GM12891 (cell line): ENCODE results near the gene EML4.

Experiments
- PAX5 ChIP-seq: IDR thresholded peaks from 2 replicates; pipeline ENCODE4 v1.6.1; 2011; ENCODE audit warnings: low read length, moderate library complexity, mild to moderate bottlenecking; ENCODE audit not compliant: insufficient read depth, severe bottlenecking
- POLR2A ChIP-seq: IDR thresholded peaks from 2 replicates; pipeline ENCODE4 v1.6.1; 2011; ENCODE audit warnings: low read depth, low read length, control low read depth
- POLR2AphosphoS5 ChIP-seq: IDR thresholded peaks from 2 replicates; pipeline ENCODE4 v1.6.1; 2011; ENCODE audit warnings: low read depth, low read length, control low read depth
- SPI1 ChIP-seq: IDR thresholded peaks from 2 replicates; pipeline ENCODE4 v1.6.1; 2011; ENCODE audit warnings: low read depth, low read length, control low read depth
- TAF1 ChIP-seq: IDR thresholded peaks from 2 replicates; pipeline ENCODE4 v1.6.1; 2011; ENCODE audit warnings: low read depth, low read length, control low read depth

DNA sequence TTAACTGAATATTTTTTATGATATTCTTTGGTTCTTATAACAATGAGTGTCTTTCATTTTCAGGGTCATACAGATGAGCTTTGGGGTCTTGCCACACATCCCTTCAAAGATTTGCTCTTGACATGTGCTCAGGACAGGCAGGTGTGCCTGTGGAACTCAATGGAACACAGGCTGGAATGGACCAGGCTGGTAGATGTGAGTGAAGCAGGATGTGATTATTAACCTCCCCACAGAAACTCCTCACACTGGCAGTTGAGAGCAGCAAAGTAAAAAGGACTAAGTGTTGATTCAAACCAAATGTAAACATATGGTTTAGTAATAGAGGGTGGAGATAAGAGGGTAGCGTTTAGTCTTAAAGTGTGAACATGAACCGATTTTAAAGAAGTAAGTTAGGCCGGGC, 134.1 kb downstream of the EML4 start:
- no peak for TF ChIP-seq POLR2A
- no peak for TF ChIP-seq TAF1
- TF ChIP-seq POLR2AphosphoS5 = no peak
- TF ChIP-seq PAX5 = no peak
- no peak for TF ChIP-seq SPI1
